Neural crest cell (in vitro differentiated cells): ENCODE measurements around the gene MX2. TPM values are rescaled to one million over a fixed set of nuclear protein-coding genes. Genes with fewer than 3 reads are reported as not detected.

Experiments
- DNase-seq: peaks from one replicate; pipeline ENCODE4 v3.0.0; 2021; ENCODE audit warnings: low read depth, mixed read lengths, low spot score
- H3K27ac Mint-ChIP-seq: one replicate; pipeline ENCODE4 v1.8.0; 2021; ENCODE audit warnings: mild to moderate bottlenecking, mixed read lengths; ENCODE audit not compliant: unreplicated experiment
- H3K27me3 Mint-ChIP-seq: 2 replicates; pipeline ENCODE4 v1.8.0; 2021; ENCODE audit warnings: low read depth, mild to moderate bottlenecking, mixed read lengths
- H3K36me3 Mint-ChIP-seq: 2 replicates; pipeline ENCODE4 v1.8.0; 2021; ENCODE audit warnings: low read depth, mild to moderate bottlenecking, mixed read lengths
- H3K4me1 Mint-ChIP-seq: 2 replicates; pipeline ENCODE4 v1.8.0; 2021; ENCODE audit warnings: mixed read lengths
- H3K4me3 Mint-ChIP-seq: one replicate; pipeline ENCODE4 v1.8.0; 2021; ENCODE audit warnings: mild to moderate bottlenecking, mixed read lengths
- H3K9me3 Mint-ChIP-seq: 2 replicates; pipeline ENCODE4 v1.8.0; 2021; ENCODE audit warnings: mixed read lengths
- CTCF ChIP-seq: fragments of 200-600 bp; sonication (generic); conservative IDR thresholded peaks from 2 replicates; pipeline ENCODE4 v1.5.0; 2021; ENCODE audit warnings: antibody characterized with exemption, mild to moderate bottlenecking
- total RNA-seq: library from RNA; stranded (reverse); gene quantifications from 2 replicates; pipeline ENCODE4 v1.2.1, GENCODE V29; 2021

Gene MX2
- total RNA-seq, 1 donor from 2014 or later: not detected

- Mint-ChIP-seq H3K4me1 (peaks cover 8% of the 10 kb centered on the region), H3K4me3 (no peak overlapping the region), H3K9me3 (no peaks in the 10 kb centered on the region), H3K27me3 (peaks cover 41% of the 10 kb centered on the region), H3K27ac (no peak overlapping the region), H3K36me3 (no peaks in the 10 kb centered on the region)
- DNase-seq: no peak
- no peak for TF ChIP-seq CTCF
Observed at GRCh38 chr21:41425588-41425953, 63.7 kb downstream of the MX2 start.

DNA sequence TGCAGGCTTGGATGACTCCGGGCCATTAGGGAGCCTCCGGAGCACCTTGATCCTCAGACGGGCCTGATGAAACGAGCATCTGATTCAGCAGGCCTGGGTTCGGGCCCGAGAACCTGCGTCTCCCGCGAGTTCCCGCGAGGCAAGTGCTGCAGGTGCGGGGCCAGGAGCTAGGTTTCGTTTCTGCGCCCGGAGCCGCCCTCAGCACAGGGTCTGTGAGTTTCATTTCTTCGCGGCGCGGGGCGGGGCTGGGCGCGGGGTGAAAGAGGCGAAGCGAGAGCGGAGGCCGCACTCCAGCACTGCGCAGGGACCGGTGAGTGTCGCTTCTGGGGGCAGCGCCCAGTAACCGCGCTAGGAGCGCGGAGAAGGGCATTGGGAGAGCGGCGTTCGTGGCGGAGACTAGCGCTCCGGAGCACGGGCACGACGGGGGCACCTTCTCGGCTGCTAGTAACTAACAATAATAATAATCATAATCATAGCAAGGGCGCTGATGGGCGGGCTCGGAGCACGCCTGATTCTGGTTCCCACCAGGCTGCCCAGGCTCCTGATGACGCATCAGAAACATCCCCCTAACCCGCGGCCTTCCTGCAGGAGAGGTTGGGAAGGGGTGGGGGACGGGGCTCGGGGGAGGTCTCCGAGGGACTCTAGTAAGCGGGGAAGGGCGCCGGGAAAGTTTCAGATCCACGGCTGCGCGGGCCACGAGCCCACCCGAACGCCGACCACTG lies 64.3 kb downstream of the MX2 start, which contains the start of gene MX1:
Gene MX1, plus strand, starts transcription at position 286 of the 722 bp plus-strand sequence. CDS start 5,832 bp downstream, outside the sequence.
- Mint-ChIP-seq H3K9me3 (no peaks in the 10 kb centered on the region), H3K36me3 (no peaks in the 10 kb centered on the region), H3K27ac (no peak within 1 kb of the TSS), H3K27me3 (peaks cover 41% of the 10 kb centered on the region), H3K4me3 (peak within 1 kb of the TSS; percentile 47), H3K4me1 (peaks cover 2% of the 10 kb centered on the region)
- no peak for TF ChIP-seq CTCF
- no peak for DNase-seq

DNA sequence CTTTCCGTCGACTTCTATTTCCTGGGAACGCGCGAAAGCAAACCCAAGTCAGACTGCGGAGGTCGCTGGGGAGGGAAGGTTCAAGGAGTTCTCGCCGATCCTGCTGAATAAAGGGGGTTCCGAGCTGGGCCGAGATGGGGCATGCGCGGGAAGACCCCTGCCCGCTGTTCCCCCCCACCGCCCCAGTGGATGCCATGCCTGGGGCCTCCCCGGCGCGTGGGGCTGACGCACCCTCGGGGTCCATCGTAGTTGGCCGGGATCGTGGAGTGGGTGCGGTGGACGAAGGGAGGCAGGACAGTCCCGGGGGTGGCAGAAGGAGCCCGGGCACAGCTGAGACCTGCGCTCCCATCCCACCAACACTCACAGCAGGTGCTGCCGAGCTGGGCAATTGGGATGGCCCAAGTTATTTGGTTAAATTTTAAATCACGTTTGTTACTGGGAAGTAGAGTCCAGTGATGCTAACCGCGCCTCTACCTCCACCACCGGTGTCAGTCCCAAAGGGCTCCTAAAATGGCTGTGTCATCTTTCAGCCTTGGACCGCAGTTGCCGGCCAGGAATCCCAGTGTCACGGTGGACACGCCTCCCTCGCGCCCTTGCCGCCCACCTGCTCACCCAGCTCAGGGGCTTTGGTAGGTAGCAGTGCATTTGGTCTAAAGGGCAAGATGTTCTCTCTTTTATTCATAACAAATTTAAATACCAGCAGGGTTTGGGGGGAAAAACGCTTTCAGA lies 65.0 kb downstream of the MX2 start:
- TF ChIP-seq CTCF: no peak
- no peak overlapping the region for H3K27ac Mint-ChIP-seq
- H3K9me3 Mint-ChIP-seq: no peaks in the 10 kb centered on the region
- H3K4me3 Mint-ChIP-seq: peak overlapping the region; percentile 23
- peaks cover 41% of the 10 kb centered on the region for H3K27me3 Mint-ChIP-seq
- no peak for DNase-seq
- H3K4me1 Mint-ChIP-seq: no peaks in the 10 kb centered on the region
- H3K36me3 Mint-ChIP-seq: no peaks in the 10 kb centered on the region

GRCh38 chr21:41427556-41427955 lies 65.7 kb downstream of the MX2 start:
- Mint-ChIP-seq H3K27me3 (peaks cover 41% of the 10 kb centered on the region), H3K9me3 (no peaks in the 10 kb centered on the region), H3K27ac (no peak overlapping the region), H3K4me3 (no peak overlapping the region), H3K36me3 (no peaks in the 10 kb centered on the region), H3K4me1 (no peaks in the 10 kb centered on the region)
- TF ChIP-seq CTCF: no peak
- DNase-seq: no peak

GRCh38 chr21:41428311-41428710 lies 66.5 kb downstream of the MX2 start:
- H3K4me3 Mint-ChIP-seq: no peak overlapping the region
- H3K9me3 Mint-ChIP-seq: no peaks in the 10 kb centered on the region
- TF ChIP-seq CTCF: no peak
- H3K27me3 Mint-ChIP-seq: peaks cover 41% of the 10 kb centered on the region
- DNase-seq: no peak
- no peak overlapping the region for H3K27ac Mint-ChIP-seq
- H3K4me1 Mint-ChIP-seq: no peaks in the 10 kb centered on the region
- peaks cover under 1% of the 10 kb centered on the region for H3K36me3 Mint-ChIP-seq
